Mesendoderm (in vitro differentiated cells): ENCODE measurements around the gene PDZRN3.

Experiments
- DNase-seq: peaks from one replicate; pipeline ENCODE4 v3.0.0; 2013
- H2AK5ac ChIP-seq: 2 replicates; pipeline ENCODE4 v1.6.1; 2013; ENCODE audit warnings: low read length, inconsistent platforms
- H2BK120ac ChIP-seq: 2 replicates; pipeline ENCODE4 v1.6.1; 2013; ENCODE audit warnings: low read depth, mild to moderate bottlenecking, low read length, moderate library complexity, mixed read lengths
- H2BK15ac ChIP-seq: replicated peaks from 2 replicates; pipeline ENCODE4 v1.6.1; 2013; ENCODE audit warnings: low read depth, mild to moderate bottlenecking, moderate library complexity
- H2BK5ac ChIP-seq: 2 replicates; pipeline ENCODE4 v1.6.1; 2013; ENCODE audit warnings: low read length, inconsistent platforms
- H3K18ac ChIP-seq: 2 replicates; pipeline ENCODE4 v1.6.1; 2013; ENCODE audit warnings: mild to moderate bottlenecking, low read length, mixed read lengths
- H3K23ac ChIP-seq: one replicate; pipeline ENCODE4 v1.6.1; 2013; ENCODE audit warnings: low read length
- H3K27ac ChIP-seq: 2 replicates; pipeline ENCODE4 v1.5.1; 2013; ENCODE audit warnings: low read depth, mild to moderate bottlenecking, inconsistent platforms, low read length, moderate library complexity
- H3K27me3 ChIP-seq: 2 replicates; pipeline ENCODE4 v1.6.1; 2013; ENCODE audit warnings: low read length, control low read depth, mild to moderate bottlenecking, inconsistent platforms; ENCODE audit not compliant: insufficient read depth, poor library complexity
- H3K36me3 ChIP-seq: 2 replicates; pipeline ENCODE4 v1.6.1; 2013; ENCODE audit warnings: low read length, inconsistent platforms; ENCODE audit not compliant: control insufficient read depth, insufficient read depth
- H3K4ac ChIP-seq: one replicate; pipeline ENCODE4 v1.6.1; 2013; ENCODE audit warnings: low read depth, mild to moderate bottlenecking, low read length, moderate library complexity
- H3K4me1 ChIP-seq: 2 replicates; pipeline ENCODE4 v1.6.1; 2013; ENCODE audit warnings: low read depth, low read length, inconsistent platforms; ENCODE audit not compliant: control insufficient read depth
- H3K4me2 ChIP-seq: 2 replicates; pipeline ENCODE4 v1.6.1; 2013; ENCODE audit warnings: low read length
- H3K4me3 ChIP-seq: 2 replicates; pipeline ENCODE4 v1.5.1; 2013; ENCODE audit warnings: mild to moderate bottlenecking, low read length
- H3K56ac ChIP-seq: one replicate; pipeline ENCODE4 v1.6.1; 2013; ENCODE audit warnings: low read length
- H3K79me1 ChIP-seq: 2 replicates; pipeline ENCODE4 v1.6.1; 2013; ENCODE audit warnings: low read length, inconsistent platforms
- H3K79me2 ChIP-seq: 2 replicates; pipeline ENCODE4 v1.6.1; 2013; ENCODE audit warnings: mild to moderate bottlenecking, low read length; ENCODE audit not compliant: control insufficient read depth, insufficient read depth
- H3K9ac ChIP-seq: 2 replicates; pipeline ENCODE4 v1.6.1; 2013; ENCODE audit warnings: low read length, inconsistent platforms
- H4K5ac ChIP-seq: one replicate; pipeline ENCODE4 v1.6.1; 2013; ENCODE audit warnings: low read length
- H4K8ac ChIP-seq: one replicate; pipeline ENCODE4 v1.6.1; 2013; ENCODE audit warnings: low read depth, mild to moderate bottlenecking, control low read depth, low read length, moderate library complexity
- WGBS: extraction: QIAGEN DNeasy Blood & Tissue Kit; methylation state at CpG from one replicate; pipeline ENCODE4 v1.1.7; 2013; ENCODE audit warnings: low lambda C conversion rate, missing lambda C conversion rate; ENCODE audit not compliant: insufficient coverage; ENCODE audit errors: extremely low coverage; 5-methylcytosine and 5-hydroxymethylcytosine counted together

PDZRN3 gene

DNA sequence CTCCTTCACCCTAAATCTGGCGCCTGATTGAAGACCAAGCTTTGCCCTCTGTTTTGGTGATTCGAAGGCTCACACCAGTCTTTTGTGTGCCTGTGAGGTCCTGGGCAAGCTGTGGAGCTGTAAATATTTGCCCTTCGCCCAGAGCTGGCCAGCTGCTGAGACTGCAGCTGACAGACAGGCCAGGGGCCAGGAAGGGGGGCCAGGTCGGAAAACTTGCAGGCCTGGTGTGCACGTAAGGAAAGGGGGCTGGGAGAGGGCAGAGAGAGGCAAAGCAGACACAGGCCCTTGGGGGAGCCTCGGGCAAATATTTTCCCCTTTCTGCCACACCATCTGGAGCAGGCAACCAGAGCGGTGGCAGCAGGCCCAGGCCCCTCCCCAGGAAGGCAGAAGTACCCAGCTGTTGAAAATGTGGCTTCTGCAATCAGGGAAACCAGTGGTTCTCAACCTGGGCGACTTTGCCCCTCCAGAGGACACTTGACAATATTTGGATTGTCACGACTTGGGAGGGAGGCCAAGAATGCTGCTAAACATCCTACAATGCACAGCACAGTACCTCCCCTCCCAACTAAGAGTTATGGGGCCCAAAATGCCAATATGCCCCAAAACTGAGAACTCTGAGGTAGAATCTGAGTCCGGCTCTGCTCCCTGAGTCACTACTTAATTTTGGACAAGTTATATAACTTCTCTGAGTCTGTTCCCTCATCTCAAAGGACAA lies 2.5 kb downstream of the PDZRN3 start:
- H3K27ac ChIP-seq, result no peak overlapping the region

DNA sequence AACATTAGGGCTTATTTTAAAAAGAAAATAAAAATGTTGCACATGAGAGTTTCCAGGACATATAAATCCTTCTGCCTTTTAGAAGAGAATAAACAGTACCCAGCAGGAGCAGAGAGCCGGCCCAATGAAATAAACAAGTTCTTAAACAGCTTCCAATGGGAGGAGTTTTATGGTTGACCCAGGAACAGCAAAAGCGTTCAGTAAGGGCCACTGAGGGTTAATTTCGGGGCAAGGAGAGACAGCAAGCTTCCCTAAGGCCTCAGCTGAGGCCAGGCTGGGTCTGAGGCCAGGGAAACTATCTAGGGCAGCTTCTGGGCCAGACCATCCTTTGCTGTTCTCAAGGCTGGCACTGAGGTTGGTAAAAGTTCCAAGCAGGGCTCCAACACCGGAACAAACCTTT lies 3.4 kb downstream of the PDZRN3 start:
- no peaks in the 10 kb centered on the region for H3K79me1 ChIP-seq
- no peak overlapping the region for H2BK120ac ChIP-seq
- no peak overlapping the region for H2BK5ac ChIP-seq
- H3K27me3 ChIP-seq, result no peaks in the 10 kb centered on the region
- no peaks in the 10 kb centered on the region for H3K79me2 ChIP-seq
- no peak overlapping the region for H3K27ac ChIP-seq
- no peak overlapping the region for H3K4me2 ChIP-seq
- H3K18ac ChIP-seq, result no peak overlapping the region
- no peaks in the 10 kb centered on the region for H3K4me1 ChIP-seq
- H3K9ac ChIP-seq, result no peak overlapping the region
- H3K56ac ChIP-seq, result no peak overlapping the region
- no peak overlapping the region for H2BK15ac ChIP-seq
- DNase-seq, result no peak
- no peak overlapping the region for H3K4me3 ChIP-seq
- H3K23ac ChIP-seq, result no peak overlapping the region
- H2AK5ac ChIP-seq, result no peak overlapping the region
- H3K36me3 ChIP-seq, result no peaks in the 10 kb centered on the region
- H3K4ac ChIP-seq, result no peak overlapping the region
- no peak overlapping the region for H4K5ac ChIP-seq
- no peak overlapping the region for H4K8ac ChIP-seq
- WGBS, result no CpG with 5 or more reads among the region's 4 CpGs

More for the DNA sequence above, 2.5 kb downstream of the PDZRN3 start:
- no peak overlapping the region for H3K4me3 ChIP-seq
- H2BK5ac ChIP-seq, result no peak overlapping the region
- no peak overlapping the region for H4K8ac ChIP-seq
- no peaks in the 10 kb centered on the region for H3K4me1 ChIP-seq
- no peak overlapping the region for H3K56ac ChIP-seq
- DNase-seq, result no peak
- H3K23ac ChIP-seq, result no peak overlapping the region
- H3K27me3 ChIP-seq, result no peaks in the 10 kb centered on the region
- WGBS, result no CpG with 5 or more reads among the region's 10 CpGs
- no peak overlapping the region for H2BK120ac ChIP-seq
- H3K4ac ChIP-seq, result no peak overlapping the region
- H3K79me2 ChIP-seq, result no peaks in the 10 kb centered on the region
- H3K4me2 ChIP-seq, result no peak overlapping the region
- no peak overlapping the region for H3K18ac ChIP-seq
- H4K5ac ChIP-seq, result no peak overlapping the region
- no peaks in the 10 kb centered on the region for H3K79me1 ChIP-seq
- H2AK5ac ChIP-seq, result no peak overlapping the region
- H3K36me3 ChIP-seq, result no peaks in the 10 kb centered on the region
- no peak overlapping the region for H3K9ac ChIP-seq
- no peak overlapping the region for H2BK15ac ChIP-seq

- Histone ChIP-seq H3K27ac (no peak overlapping the region), H2BK5ac (no peak overlapping the region), H3K4ac (no peak overlapping the region), H3K27me3 (no peaks in the 10 kb centered on the region), H4K8ac (no peak overlapping the region), H2AK5ac (no peak overlapping the region), H3K9ac (no peak overlapping the region), H2BK120ac (no peak overlapping the region), H3K18ac (no peak overlapping the region), H3K23ac (no peak overlapping the region), H2BK15ac (no peak overlapping the region), H4K5ac (no peak overlapping the region), H3K79me1 (no peaks in the 10 kb centered on the region), H3K36me3 (no peaks in the 10 kb centered on the region), H3K4me1 (no peaks in the 10 kb centered on the region), H3K4me2 (no peak overlapping the region), H3K79me2 (no peaks in the 10 kb centered on the region), H3K4me3 (no peak overlapping the region), H3K56ac (no peak overlapping the region)
- no CpG with 5 or more reads among the region's 2 CpGs for WGBS
- no peak for DNase-seq
These were observed 6.3 kb downstream of the PDZRN3 start for GRCh38 chr3:73618461-73618860.

DNA sequence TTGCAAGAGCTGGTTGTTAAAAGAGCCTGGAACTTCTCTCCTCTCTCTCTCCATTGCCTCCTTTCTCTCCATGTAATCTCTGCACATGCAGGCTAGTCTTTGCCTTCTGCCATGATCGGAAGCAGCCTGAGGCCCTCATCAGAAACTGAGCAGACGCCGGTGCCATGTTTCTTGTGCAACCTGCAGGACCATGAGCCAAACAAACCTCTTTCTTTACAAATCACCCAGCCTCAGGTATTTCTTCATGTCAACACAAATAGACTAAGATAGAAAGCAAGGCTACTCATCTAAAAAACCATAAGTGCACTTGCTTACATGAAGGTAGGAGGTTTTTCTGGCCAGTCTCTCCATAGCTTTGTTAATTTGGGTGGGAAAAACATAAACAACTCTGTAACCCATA lies 8.7 kb downstream of the PDZRN3 start:
- Histone ChIP-seq H3K4me1 (no peaks in the 10 kb centered on the region), H3K9ac (no peak overlapping the region), H3K4me2 (no peak overlapping the region), H3K18ac (no peak overlapping the region), H3K27me3 (no peaks in the 10 kb centered on the region), H2AK5ac (no peak overlapping the region), H3K4ac (no peak overlapping the region), H3K36me3 (no peaks in the 10 kb centered on the region), H3K79me2 (no peaks in the 10 kb centered on the region), H4K5ac (no peak overlapping the region), H3K23ac (no peak overlapping the region), H2BK5ac (no peak overlapping the region), H2BK120ac (no peak overlapping the region), H3K27ac (no peak overlapping the region), H3K79me1 (no peaks in the 10 kb centered on the region), H2BK15ac (no peak overlapping the region), H3K56ac (no peak overlapping the region), H3K4me3 (no peak overlapping the region), H4K8ac (no peak overlapping the region)
- no peak for DNase-seq
- no CpG with 5 or more reads among the region's 3 CpGs for WGBS

- Histone ChIP-seq H2BK15ac (no peak overlapping the region), H3K4me1 (no peaks in the 10 kb centered on the region), H3K79me1 (no peaks in the 10 kb centered on the region), H3K9ac (no peak overlapping the region), H3K27ac (no peak overlapping the region), H2BK5ac (no peak overlapping the region), H3K56ac (no peak overlapping the region), H3K79me2 (no peaks in the 10 kb centered on the region), H2AK5ac (no peak overlapping the region), H4K5ac (no peak overlapping the region), H3K4me3 (no peak overlapping the region), H3K23ac (no peak overlapping the region), H3K4me2 (no peak overlapping the region), H2BK120ac (no peak overlapping the region), H3K36me3 (no peaks in the 10 kb centered on the region), H3K18ac (no peak overlapping the region), H3K4ac (no peak overlapping the region), H3K27me3 (no peaks in the 10 kb centered on the region), H4K8ac (no peak overlapping the region)
- no CpG with 5 or more reads among the region's 2 CpGs for WGBS
- DNase-seq, result peak; percentile 23
These were observed 10.3 kb downstream of the PDZRN3 start for GRCh38 chr3:73614419-73614818.

GRCh38 chr3:73611176-73611575 lies 13.6 kb downstream of the PDZRN3 start:
- Histone ChIP-seq H3K56ac (no peak overlapping the region), H3K27me3 (no peaks in the 10 kb centered on the region), H3K18ac (no peak overlapping the region), H3K4ac (no peak overlapping the region), H2BK5ac (no peak overlapping the region), H2BK15ac (no peak overlapping the region), H3K9ac (no peak overlapping the region), H3K27ac (no peak overlapping the region), H3K4me1 (no peaks in the 10 kb centered on the region), H3K36me3 (no peaks in the 10 kb centered on the region), H3K79me2 (no peaks in the 10 kb centered on the region), H3K23ac (peak overlapping the region; percentile 18), H4K8ac (no peak overlapping the region), H2BK120ac (no peak overlapping the region), H3K4me2 (no peak overlapping the region), H2AK5ac (no peak overlapping the region), H3K4me3 (no peak overlapping the region), H4K5ac (no peak overlapping the region), H3K79me1 (no peaks in the 10 kb centered on the region)
- no peak for DNase-seq
